Measurements from ENCODE around the gene SYT11.

Gene SYT11

GRCh38 chr1:155850345-155850744 lies 9.0 kb upstream of the SYT11 start:
- DNase-seq (ENCODE audit: extremely low read depth, low read depth), result no peak
- no peak for TF ChIP-seq CTCF (IDR thresholded peaks at IDR 0.05; ENCODE audit: low read depth, low read length)

GRCh38 chr1:155856257-155856974 lies 3.0 kb upstream of the SYT11 start:
- TF ChIP-seq CTCF (IDR thresholded peaks at IDR 0.05; ENCODE audit: low read depth, low read length), result no peak
- DNase-seq (ENCODE audit: extremely low read depth, low read depth), result no peak

GRCh38 chr1:155856975-155857930 lies 2.1 kb upstream of the SYT11 start, which contains the start of gene GON4L:
Gene GON4L, minus strand, starts transcription at chr1:155857214. Its CDS starts 3,434 bp downstream, at chr1:155853780.
- no peak for TF ChIP-seq CTCF (IDR thresholded peaks at IDR 0.05; ENCODE audit: low read depth, low read length)
- DNase-seq (ENCODE audit: extremely low read depth, low read depth), result peak; percentile 76

- TF ChIP-seq CTCF (IDR thresholded peaks at IDR 0.05; ENCODE audit: low read depth, low read length), result no peak
- no peak for DNase-seq (ENCODE audit: extremely low read depth, low read depth)
These were observed 550 bp upstream of the SYT11 start for GRCh38 chr1:155858800-155859233.

GRCh38 chr1:155859881-155860871 lies 809 bp downstream of the SYT11 start:
- peak; percentile 43 for DNase-seq (ENCODE audit: extremely low read depth, low read depth)
- TF ChIP-seq CTCF (IDR thresholded peaks at IDR 0.05; ENCODE audit: low read depth, low read length), result no peak

- no peak for TF ChIP-seq CTCF (IDR thresholded peaks at IDR 0.05; ENCODE audit: low read depth, low read length)
- DNase-seq (ENCODE audit: extremely low read depth, low read depth), result no peak
These were observed 1.7 kb downstream of the SYT11 start for GRCh38 chr1:155860970-155861510.

Data from AG09319 (cell line).